ENCODE measurements around the gene C3orf22.

The C3orf22 gene

DNA sequence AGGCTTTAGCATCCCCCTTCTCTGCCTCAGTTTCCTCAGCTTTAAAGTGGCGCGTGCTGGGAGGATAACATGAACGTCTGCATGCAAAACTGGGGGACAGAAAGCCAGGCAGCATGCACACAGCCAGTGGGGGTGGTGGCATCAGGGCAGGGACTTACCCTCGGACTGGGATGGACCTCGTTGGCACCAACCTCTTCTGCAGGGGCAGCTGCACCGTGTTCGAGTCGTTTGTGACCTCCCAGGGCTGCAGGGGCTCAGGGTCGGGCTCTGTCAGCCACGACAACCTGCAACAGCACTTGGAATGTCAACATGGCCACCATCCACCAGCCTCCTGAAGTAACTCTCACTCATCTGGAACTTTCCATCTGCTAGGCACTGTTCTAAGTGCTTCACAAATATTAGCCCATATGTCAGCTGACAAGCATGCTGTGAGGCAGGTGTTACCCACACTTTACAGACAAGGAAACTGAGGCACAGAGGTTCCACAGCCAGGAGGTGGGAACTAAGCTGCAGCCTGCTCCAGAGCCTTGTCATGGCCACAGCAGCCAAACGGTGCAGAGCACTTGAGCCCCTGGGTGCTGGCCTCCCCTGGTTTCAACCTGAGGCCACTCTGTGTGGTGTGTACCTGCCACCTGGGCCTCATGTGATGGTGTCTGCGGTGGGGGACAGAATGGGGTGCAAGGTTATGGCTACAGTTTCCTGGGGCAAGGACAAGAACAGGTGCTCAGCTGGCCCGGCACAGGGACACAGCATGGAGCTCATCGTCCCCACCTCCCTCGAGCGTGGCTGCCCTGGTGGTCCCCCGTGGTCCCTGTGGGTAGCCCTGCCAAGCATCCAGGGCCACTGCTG, 6.7 kb downstream of the C3orf22 start:
- Histone ChIP-seq H3K4me3 (ENCODE audit: low read depth in 1 of 2, low read length in 2 of 2) (no peak overlapping the region), H3K36me3 (ENCODE audit: insufficient read depth, low read length) (no peaks in the 10 kb centered on the region), H3K79me2 (ENCODE audit: insufficient read depth, low read length) (no peaks in the 10 kb centered on the region), H3K9me3 (ENCODE audit: insufficient read depth, low read length, severe bottlenecking) (no peaks in the 10 kb centered on the region), H3K4me1 (ENCODE audit: insufficient read depth, low read length) (peaks cover 3% of the 10 kb centered on the region), H3K4me2 (ENCODE audit: insufficient read depth, low read length) (no peak overlapping the region), H3K27me3 (ENCODE audit: insufficient read depth, low read length, poor library complexity) (no peaks in the 10 kb centered on the region), H3K9ac (ENCODE audit: low read depth, low read length) (no peak overlapping the region), H4K20me1 (ENCODE audit: insufficient read depth, low read length) (no peaks in the 10 kb centered on the region), H2AFZ (ENCODE audit: low read depth, low read length) (no peak overlapping the region), H3K27ac (ENCODE audit: low read length) (no peak overlapping the region)
- DNase-seq (peak; percentile 1), ATAC-seq (ENCODE audit: insufficient read depth, low read depth) (no peak)
- no peak for TF ChIP-seq EZH2 (IDR thresholded peaks at IDR 0.05; ENCODE audit: borderline replicate concordance, low read depth, low read length, severe bottlenecking)
- TF ChIP-seq, protein P1, sequence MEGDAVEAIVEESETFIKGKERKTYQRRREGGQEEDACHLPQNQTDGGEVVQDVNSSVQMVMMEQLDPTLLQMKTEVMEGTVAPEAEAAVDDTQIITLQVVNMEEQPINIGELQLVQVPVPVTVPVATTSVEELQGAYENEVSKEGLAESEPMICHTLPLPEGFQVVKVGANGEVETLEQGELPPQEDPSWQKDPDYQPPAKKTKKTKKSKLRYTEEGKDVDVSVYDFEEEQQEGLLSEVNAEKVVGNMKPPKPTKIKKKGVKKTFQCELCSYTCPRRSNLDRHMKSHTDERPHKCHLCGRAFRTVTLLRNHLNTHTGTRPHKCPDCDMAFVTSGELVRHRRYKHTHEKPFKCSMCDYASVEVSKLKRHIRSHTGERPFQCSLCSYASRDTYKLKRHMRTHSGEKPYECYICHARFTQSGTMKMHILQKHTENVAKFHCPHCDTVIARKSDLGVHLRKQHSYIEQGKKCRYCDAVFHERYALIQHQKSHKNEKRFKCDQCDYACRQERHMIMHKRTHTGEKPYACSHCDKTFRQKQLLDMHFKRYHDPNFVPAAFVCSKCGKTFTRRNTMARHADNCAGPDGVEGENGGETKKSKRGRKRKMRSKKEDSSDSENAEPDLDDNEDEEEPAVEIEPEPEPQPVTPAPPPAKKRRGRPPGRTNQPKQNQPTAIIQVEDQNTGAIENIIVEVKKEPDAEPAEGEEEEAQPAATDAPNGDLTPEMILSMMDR (IDR thresholded peaks at IDR 0.05; ENCODE audit: borderline replicate concordance, extremely low read depth, low read length, poor library complexity, severe bottlenecking) = no peak

DNA sequence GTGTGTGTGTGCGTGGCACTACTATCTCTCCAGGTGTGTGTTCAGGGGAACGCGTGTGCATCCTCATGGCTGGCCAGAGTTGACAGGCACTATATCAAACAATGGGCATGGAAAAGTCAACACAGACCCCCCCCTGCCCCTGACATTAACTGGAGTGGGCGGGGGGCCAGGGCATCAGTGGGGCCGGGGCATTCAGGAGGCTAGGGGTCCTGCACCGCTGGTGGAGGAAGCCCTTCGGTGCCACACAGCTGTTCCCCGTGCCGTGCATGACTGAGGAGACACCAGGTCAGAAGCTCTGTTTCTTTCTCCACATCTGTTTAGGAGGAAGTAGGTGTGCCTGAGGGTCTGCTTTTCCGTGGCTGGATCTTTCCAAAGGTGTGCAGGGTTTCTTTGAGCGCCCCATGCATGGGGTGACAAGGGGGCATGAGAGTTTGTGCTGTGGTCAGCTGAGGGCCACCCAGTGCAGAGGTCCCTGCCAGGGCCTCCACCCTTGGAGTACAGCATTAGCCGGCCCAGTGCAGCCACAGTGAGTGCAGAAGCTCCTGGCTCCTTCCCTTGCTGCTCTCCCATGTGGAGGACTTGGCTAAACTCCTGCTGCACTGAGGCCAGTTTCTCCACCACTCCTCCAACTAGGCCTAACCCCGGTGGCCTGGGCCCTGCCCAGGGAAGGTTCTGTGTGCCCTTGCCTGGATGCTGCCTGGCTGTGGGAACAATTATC, 7.5 kb downstream of the C3orf22 start:
- Histone ChIP-seq H3K27ac (ENCODE audit: low read length) (no peak overlapping the region), H3K27me3 (ENCODE audit: insufficient read depth, low read length, poor library complexity) (no peaks in the 10 kb centered on the region), H2AFZ (ENCODE audit: low read depth, low read length) (no peak overlapping the region), H3K4me3 (ENCODE audit: low read depth in 1 of 2, low read length in 2 of 2) (no peak overlapping the region), H3K9me3 (ENCODE audit: insufficient read depth, low read length, severe bottlenecking) (no peaks in the 10 kb centered on the region), H3K79me2 (ENCODE audit: insufficient read depth, low read length) (no peaks in the 10 kb centered on the region), H3K4me1 (ENCODE audit: insufficient read depth, low read length) (peaks cover 3% of the 10 kb centered on the region), H3K4me2 (ENCODE audit: insufficient read depth, low read length) (no peak overlapping the region), H3K9ac (ENCODE audit: low read depth, low read length) (no peak overlapping the region), H3K36me3 (ENCODE audit: insufficient read depth, low read length) (no peaks in the 10 kb centered on the region), H4K20me1 (ENCODE audit: insufficient read depth, low read length) (no peaks in the 10 kb centered on the region)
- ATAC-seq (ENCODE audit: insufficient read depth, low read depth) (no peak), DNase-seq (peak; percentile 1)
- TF ChIP-seq, protein P1 (IDR thresholded peaks at IDR 0.05; ENCODE audit: borderline replicate concordance, extremely low read depth, low read length, poor library complexity, severe bottlenecking) = no peak
- TF ChIP-seq EZH2 (IDR thresholded peaks at IDR 0.05; ENCODE audit: borderline replicate concordance, low read depth, low read length, severe bottlenecking) = no peak

DNA sequence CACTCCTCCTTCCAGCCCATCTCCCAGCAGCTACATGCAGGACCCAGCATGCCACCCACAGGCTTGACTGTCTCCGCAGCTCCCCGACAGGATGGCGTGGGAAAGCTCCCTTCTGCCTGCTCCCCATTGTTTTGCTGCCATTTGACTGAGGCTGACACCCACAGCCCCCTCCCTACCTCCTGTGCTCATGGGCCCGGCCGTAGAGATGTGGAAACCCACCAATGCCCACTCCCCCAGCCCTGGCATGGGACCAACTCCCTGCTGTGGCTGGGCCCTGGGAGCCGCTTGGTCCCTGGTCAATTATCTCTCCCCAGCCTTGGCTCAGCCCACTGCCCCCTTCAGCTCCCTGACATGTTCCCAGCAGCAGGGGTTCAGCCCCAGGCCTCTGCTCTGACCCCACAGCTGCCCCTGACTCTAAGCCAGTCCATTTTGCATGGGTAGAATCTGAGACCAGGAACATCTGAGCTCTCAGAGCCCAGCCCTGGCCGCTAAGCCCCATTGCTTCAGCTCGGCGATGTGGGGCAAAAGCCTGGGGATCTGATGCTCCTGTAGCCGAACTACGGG, 8.2 kb downstream of the C3orf22 start:
- no peaks in the 10 kb centered on the region for H3K9me3 ChIP-seq (ENCODE audit: insufficient read depth, low read length, severe bottlenecking)
- H2AFZ ChIP-seq (ENCODE audit: low read depth, low read length) = no peak overlapping the region
- no peak for TF ChIP-seq EZH2 (IDR thresholded peaks at IDR 0.05; ENCODE audit: borderline replicate concordance, low read depth, low read length, severe bottlenecking)
- TF ChIP-seq, protein P1 (IDR thresholded peaks at IDR 0.05; ENCODE audit: borderline replicate concordance, extremely low read depth, low read length, poor library complexity, severe bottlenecking) = no peak
- H3K4me3 ChIP-seq (ENCODE audit: low read depth in 1 of 2, low read length in 2 of 2) = no peak overlapping the region
- no peaks in the 10 kb centered on the region for H3K27me3 ChIP-seq (ENCODE audit: insufficient read depth, low read length, poor library complexity)
- H3K27ac ChIP-seq (ENCODE audit: low read length) = no peak overlapping the region
- DNase-seq = no peak
- H3K36me3 ChIP-seq (ENCODE audit: insufficient read depth, low read length) = no peaks in the 10 kb centered on the region
- no peaks in the 10 kb centered on the region for H4K20me1 ChIP-seq (ENCODE audit: insufficient read depth, low read length)
- H3K79me2 ChIP-seq (ENCODE audit: insufficient read depth, low read length) = no peaks in the 10 kb centered on the region
- no peak overlapping the region for H3K9ac ChIP-seq (ENCODE audit: low read depth, low read length)
- H3K4me1 ChIP-seq (ENCODE audit: insufficient read depth, low read length) = peaks cover 3% of the 10 kb centered on the region
- no peak overlapping the region for H3K4me2 ChIP-seq (ENCODE audit: insufficient read depth, low read length)
- no peak for ATAC-seq (ENCODE audit: insufficient read depth, low read depth)
